MG63 (cell line): ENCODE results near the gene ANKRD49. TPM values are rescaled to one million over a fixed set of nuclear protein-coding genes. Genes with fewer than 3 reads are reported as not detected.

Experiments used
- DNase-seq: peaks from one replicate; pipeline ENCODE4 v3.0.0-alpha.2; 2020
- H3K27me3 ChIP-seq: fragments of 250-450 bp; sonication (Bioruptor Pico); 2 replicates; pipeline ENCODE4 v1.5.1; 2020; ENCODE audit warnings: mild to moderate bottlenecking, moderate library complexity
- H3K36me3 ChIP-seq: fragments of 250-450 bp; sonication (Bioruptor Pico); 2 replicates; pipeline ENCODE4 v1.5.1; 2020; ENCODE audit warnings: mild to moderate bottlenecking, moderate library complexity
- H3K4me3 ChIP-seq: fragments of 250-450 bp; sonication (Bioruptor Pico); 2 replicates; pipeline ENCODE4 v1.5.1; 2020; ENCODE audit warnings: mild to moderate bottlenecking, moderate library complexity
- H3K9me3 ChIP-seq: fragments of 250-450 bp; sonication (Bioruptor Pico); 2 replicates; pipeline ENCODE4 v1.5.1; 2020; ENCODE audit warnings: mild to moderate bottlenecking, moderate library complexity
- total RNA-seq: library from RNA; depleted of rRNA; stranded (reverse); fragments of >200 nt; shearing (Covaris generic); gene quantifications from 2 replicates; pipeline ENCODE4 v1.2.3, GENCODE V29; 2014; ENCODE audit warnings: low replicate concordance

Gene ANKRD49
- total RNA-seq, 1 experiment from 2014 or later: 11.3 TPM

- H3K9me3 ChIP-seq: no peaks in the 10 kb centered on the region
- H3K36me3 ChIP-seq: no peaks in the 10 kb centered on the region
- no peaks in the 10 kb centered on the region for H3K27me3 ChIP-seq
- DNase-seq: no peak
- H3K4me3 ChIP-seq: no peak overlapping the region
These were observed 33.1 kb downstream of the ANKRD49 start for GRCh38 chr11:94526645-94527438.

DNA sequence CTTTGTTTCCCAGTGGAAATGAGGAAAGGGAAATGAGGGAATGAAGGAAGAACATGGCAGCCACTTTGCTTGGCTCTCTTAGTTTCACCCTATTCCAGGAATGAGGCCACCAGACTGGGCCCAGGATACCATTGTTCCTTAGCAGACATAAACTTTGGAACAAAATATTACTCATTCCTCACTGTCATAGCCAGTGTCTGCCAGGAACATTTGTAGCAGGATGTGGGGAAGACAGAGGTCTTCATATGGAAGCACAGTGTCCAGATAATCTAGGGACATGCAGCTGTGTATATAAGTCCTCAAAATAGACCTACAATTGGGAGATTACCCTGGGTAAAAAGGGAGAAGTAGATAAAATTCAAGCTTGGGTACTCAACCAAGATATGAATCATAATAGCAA, 34.8 kb downstream of the ANKRD49 start:
- no peaks in the 10 kb centered on the region for H3K9me3 ChIP-seq
- H3K36me3 ChIP-seq: no peaks in the 10 kb centered on the region
- no peak overlapping the region for H3K4me3 ChIP-seq
- no peaks in the 10 kb centered on the region for H3K27me3 ChIP-seq
- no peak for DNase-seq

DNA sequence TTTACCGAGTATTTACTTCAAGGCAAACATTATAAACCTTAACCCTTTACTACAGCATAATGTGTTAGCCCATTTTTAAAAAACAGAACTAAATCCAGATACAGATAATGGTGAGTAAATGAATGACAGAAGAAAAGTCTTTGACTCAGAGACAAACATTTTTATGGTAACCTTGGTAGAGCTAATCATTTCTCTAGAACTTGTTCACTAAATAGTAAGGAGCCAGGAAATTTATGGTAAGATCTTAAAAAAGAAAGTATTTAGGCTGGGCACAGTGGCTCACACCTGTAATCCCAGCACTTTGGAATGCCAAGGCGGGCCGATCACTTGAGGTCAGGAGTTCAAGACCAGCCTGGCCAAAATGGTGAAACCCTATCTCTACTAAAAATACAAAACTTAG, 38.4 kb downstream of the ANKRD49 start:
- no peak overlapping the region for H3K4me3 ChIP-seq
- DNase-seq: no peak
- H3K9me3 ChIP-seq: no peaks in the 10 kb centered on the region
- H3K36me3 ChIP-seq: no peaks in the 10 kb centered on the region
- no peaks in the 10 kb centered on the region for H3K27me3 ChIP-seq

GRCh38 chr11:94533206-94533605, 39.4 kb downstream of the ANKRD49 start:
- DNase-seq: no peak
- Histone ChIP-seq H3K9me3 (no peaks in the 10 kb centered on the region), H3K27me3 (no peaks in the 10 kb centered on the region), H3K36me3 (no peaks in the 10 kb centered on the region), H3K4me3 (no peak overlapping the region)

DNA sequence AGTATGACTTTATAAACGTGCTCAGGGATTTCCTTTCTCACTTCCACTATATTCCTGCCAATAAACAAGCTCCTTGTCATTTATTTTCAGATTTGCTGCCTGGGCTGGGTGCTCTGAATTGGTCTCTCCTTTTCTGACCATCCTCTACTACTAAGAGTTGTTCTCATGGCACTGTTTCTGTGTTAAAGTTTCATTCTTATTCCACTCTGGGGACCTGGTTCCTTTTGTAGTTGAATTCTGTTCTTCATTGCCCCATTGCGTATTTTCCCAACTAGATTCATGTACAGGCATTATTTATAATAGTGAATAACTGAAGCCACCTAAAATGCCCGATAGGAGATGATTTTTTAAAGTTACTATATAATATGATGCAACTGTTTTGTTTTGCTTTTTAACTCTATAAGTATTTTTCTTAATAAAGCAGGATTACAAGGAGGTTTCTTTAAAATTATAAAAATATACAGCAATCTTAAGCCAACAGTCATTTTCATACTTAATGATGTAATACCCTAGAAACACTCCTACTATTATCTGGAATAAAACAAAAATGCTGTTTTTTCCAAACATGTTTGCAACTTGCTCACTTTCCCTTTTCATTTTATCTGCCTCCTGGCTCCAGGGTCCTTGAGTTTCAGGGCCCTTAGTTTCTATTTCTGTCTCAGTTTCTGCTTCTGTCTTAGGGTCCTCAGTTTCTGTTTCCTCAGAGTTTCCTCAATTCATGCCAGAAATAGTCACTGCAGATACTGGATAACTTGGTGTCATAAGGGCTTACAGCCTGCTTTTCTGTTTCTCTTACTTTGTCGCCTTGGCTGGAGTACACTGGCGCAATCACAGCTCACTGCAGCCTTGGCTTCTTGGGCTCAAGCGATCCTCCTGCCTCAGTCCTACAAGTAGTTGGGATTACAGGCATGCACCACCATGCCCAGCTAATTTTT, 40.2 kb downstream of the ANKRD49 start:
- DNase-seq: no peak
- Histone ChIP-seq H3K27me3 (no peaks in the 10 kb centered on the region), H3K36me3 (no peaks in the 10 kb centered on the region), H3K9me3 (no peaks in the 10 kb centered on the region), H3K4me3 (no peak overlapping the region)

GRCh38 chr11:94536386-94536785, 42.6 kb downstream of the ANKRD49 start:
- H3K36me3 ChIP-seq: no peaks in the 10 kb centered on the region
- H3K9me3 ChIP-seq: no peaks in the 10 kb centered on the region
- H3K27me3 ChIP-seq: no peaks in the 10 kb centered on the region
- 0 out of 2 replicates have a peak overlapping the region, but pooled peaks have one; percentile 2 for H3K4me3 ChIP-seq
- no peak for DNase-seq

- Histone ChIP-seq H3K4me3 (0 out of 2 replicates have a peak overlapping the region, but pooled peaks have one; percentile 2), H3K27me3 (no peaks in the 10 kb centered on the region), H3K36me3 (no peaks in the 10 kb centered on the region), H3K9me3 (no peaks in the 10 kb centered on the region)
- peak; percentile 80 for DNase-seq
These were observed 43.3 kb downstream of the ANKRD49 start for GRCh38 chr11:94537031-94537600.

DNA sequence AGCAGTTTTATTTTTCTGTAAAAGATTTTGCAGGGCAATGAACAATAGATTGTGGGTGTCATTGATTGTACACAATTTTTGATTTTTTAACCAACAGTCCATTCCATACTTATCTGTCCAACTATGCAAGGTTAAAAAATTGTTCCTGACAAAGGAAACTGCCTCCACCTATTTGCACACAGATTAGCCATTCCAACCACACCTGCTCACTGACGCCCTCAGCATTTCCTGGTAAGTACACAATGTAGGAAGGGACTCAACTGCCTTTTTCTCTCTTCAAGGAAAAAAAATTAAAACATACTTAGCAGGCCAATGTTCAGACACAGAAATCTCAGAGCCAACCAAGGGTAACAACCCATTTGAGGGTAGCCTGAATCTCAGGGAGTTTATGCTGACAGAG, 45.6 kb downstream of the ANKRD49 start:
- Histone ChIP-seq H3K36me3 (no peaks in the 10 kb centered on the region), H3K9me3 (no peaks in the 10 kb centered on the region), H3K27me3 (no peaks in the 10 kb centered on the region), H3K4me3 (no peak overlapping the region)
- no peak for DNase-seq

DNA sequence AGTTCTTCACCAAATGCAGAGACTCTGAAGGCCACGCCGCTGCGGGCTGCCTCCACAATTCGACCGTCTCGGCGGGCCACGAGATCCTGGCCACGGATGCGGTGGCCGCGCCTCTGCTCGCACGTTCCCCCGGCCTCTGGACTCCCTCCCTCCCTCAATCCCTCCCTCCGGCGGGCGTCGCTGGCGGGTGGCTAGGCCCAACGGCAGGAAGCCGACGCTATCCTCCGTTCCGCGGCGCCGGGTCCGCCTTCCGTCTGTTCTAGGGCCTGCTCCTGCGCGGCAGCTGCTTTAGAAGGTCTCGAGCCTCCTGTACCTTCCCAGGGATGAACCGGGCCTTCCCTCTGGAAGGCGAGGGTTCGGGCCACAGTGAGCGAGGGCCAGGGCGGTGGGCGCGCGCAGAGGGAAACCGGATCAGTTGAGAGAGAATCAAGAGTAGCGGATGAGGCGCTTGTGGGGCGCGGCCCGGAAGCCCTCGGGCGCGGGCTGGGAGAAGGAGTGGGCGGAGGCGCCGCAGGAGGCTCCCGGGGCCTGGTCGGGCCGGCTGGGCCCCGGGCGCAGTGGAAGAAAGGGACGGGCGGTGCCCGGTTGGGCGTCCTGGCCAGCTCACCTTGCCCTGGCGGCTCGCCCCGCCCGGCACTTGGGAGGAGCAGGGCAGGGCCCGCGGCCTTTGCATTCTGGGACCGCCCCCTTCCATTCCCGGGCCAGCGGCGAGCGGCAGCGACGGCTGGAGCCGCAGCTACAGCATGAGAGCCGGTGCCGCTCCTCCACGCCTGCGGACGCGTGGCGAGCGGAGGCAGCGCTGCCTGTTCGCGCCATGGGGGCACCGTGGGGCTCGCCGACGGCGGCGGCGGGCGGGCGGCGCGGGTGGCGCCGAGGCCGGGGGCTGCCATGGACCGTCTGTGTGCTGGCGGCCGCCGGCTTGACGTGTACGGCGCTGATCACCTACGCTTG, 50.2 kb downstream of the ANKRD49 start, which contains the start of gene FUT4:
TSS of gene FUT4 (plus strand) at position 227 of the 951 bp plus-strand sequence. CDS start at position 440, 213 bp downstream.
- Histone ChIP-seq H3K4me3 (peak within 1 kb of the TSS; percentile 82), H3K9me3 (no peaks in the 10 kb centered on the region), H3K27me3 (no peaks in the 10 kb centered on the region), H3K36me3 (peaks cover 18% of the 10 kb centered on the region)
- DNase-seq: peak; percentile 96

DNA sequence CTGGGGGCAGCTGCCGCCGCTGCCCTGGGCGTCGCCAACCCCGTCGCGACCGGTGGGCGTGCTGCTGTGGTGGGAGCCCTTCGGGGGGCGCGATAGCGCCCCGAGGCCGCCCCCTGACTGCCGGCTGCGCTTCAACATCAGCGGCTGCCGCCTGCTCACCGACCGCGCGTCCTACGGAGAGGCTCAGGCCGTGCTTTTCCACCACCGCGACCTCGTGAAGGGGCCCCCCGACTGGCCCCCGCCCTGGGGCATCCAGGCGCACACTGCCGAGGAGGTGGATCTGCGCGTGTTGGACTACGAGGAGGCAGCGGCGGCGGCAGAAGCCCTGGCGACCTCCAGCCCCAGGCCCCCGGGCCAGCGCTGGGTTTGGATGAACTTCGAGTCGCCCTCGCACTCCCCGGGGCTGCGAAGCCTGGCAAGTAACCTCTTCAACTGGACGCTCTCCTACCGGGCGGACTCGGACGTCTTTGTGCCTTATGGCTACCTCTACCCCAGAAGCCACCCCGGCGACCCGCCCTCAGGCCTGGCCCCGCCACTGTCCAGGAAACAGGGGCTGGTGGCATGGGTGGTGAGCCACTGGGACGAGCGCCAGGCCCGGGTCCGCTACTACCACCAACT, 51.0 kb downstream of the ANKRD49 start:
- Histone ChIP-seq H3K27me3 (no peaks in the 10 kb centered on the region), H3K9me3 (no peaks in the 10 kb centered on the region), H3K4me3 (peak overlapping the region; percentile 82), H3K36me3 (peaks cover 23% of the 10 kb centered on the region)
- peak; percentile 65 for DNase-seq

DNA sequence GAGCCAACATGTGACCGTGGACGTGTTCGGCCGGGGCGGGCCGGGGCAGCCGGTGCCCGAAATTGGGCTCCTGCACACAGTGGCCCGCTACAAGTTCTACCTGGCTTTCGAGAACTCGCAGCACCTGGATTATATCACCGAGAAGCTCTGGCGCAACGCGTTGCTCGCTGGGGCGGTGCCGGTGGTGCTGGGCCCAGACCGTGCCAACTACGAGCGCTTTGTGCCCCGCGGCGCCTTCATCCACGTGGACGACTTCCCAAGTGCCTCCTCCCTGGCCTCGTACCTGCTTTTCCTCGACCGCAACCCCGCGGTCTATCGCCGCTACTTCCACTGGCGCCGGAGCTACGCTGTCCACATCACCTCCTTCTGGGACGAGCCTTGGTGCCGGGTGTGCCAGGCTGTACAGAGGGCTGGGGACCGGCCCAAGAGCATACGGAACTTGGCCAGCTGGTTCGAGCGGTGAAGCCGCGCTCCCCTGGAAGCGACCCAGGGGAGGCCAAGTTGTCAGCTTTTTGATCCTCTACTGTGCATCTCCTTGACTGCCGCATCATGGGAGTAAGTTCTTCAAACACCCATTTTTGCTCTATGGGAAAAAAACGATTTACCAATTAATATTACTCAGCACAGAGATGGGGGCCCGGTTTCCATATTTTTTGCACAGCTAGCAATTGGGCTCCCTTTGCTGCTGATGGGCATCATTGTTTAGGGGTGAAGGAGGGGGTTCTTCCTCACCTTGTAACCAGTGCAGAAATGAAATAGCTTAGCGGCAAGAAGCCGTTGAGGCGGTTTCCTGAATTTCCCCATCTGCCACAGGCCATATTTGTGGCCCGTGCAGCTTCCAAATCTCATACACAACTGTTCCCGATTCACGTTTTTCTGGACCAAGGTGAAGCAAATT, 51.7 kb downstream of the ANKRD49 start:
- no peaks in the 10 kb centered on the region for H3K9me3 ChIP-seq
- H3K4me3 ChIP-seq: peak overlapping the region; percentile 82
- DNase-seq: peak; percentile 50
- no peaks in the 10 kb centered on the region for H3K27me3 ChIP-seq
- H3K36me3 ChIP-seq: peaks cover 30% of the 10 kb centered on the region

DNA sequence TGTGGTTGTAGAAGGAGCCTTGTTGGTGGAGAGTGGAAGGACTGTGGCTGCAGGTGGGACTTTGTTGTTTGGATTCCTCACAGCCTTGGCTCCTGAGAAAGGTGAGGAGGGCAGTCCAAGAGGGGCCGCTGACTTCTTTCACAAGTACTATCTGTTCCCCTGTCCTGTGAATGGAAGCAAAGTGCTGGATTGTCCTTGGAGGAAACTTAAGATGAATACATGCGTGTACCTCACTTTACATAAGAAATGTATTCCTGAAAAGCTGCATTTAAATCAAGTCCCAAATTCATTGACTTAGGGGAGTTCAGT, 52.3 kb downstream of the ANKRD49 start:
- peak overlapping the region; percentile 82 for H3K4me3 ChIP-seq
- H3K9me3 ChIP-seq: no peaks in the 10 kb centered on the region
- no peaks in the 10 kb centered on the region for H3K27me3 ChIP-seq
- H3K36me3 ChIP-seq: peaks cover 34% of the 10 kb centered on the region
- DNase-seq: no peak

DNA sequence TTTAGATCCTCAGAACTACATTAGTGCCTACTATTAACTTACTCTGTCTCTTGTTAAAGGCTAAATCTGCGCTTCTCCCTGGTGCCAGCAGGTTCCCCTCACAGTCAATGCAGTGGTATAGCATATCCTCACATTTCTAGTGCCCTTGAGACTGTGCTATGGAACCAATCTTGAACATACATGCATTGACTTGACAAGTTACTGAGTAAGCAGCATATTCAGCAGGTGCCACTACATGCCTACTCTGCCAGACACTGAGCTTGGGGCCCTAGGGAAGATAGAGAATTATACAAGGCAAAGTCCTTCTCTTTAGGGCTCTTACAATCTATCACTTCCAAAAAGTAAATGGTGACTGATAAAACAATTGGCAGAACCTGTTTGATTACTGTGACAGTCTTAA, 53.1 kb downstream of the ANKRD49 start:
- DNase-seq: no peak
- no peaks in the 10 kb centered on the region for H3K9me3 ChIP-seq
- no peaks in the 10 kb centered on the region for H3K27me3 ChIP-seq
- peaks cover 34% of the 10 kb centered on the region for H3K36me3 ChIP-seq
- H3K4me3 ChIP-seq: peak overlapping the region; percentile 82

GRCh38 chr11:94549146-94549545, 55.4 kb downstream of the ANKRD49 start:
- H3K4me3 ChIP-seq: no peak overlapping the region
- H3K27me3 ChIP-seq: no peaks in the 10 kb centered on the region
- no peak for DNase-seq
- peaks cover 34% of the 10 kb centered on the region for H3K36me3 ChIP-seq
- no peaks in the 10 kb centered on the region for H3K9me3 ChIP-seq
